ENCODE measurements around the gene ATP10B. TPM values are rescaled to one million over a fixed set of nuclear protein-coding genes. Genes with fewer than 3 reads are reported as not detected.

The ATP10B gene
- total and polyA plus RNA-seq, 4 donors = 0.08 to 7.2 (median 0.53) TPM

GRCh38 chr5:160525471-160526261 is 326.3 kb downstream of the ATP10B start:
- DNase-seq (no peak), ATAC-seq (ENCODE audit: insufficient read depth, low FRiP score) (no peak)
- no peak overlapping the region for H3K27ac ChIP-seq (ENCODE audit: low read depth in 1 of 2, low read length in 1 of 2)
- WGBS, 2 donors = 78 to 89% methylated on average over 3 of the region's 3 CpGs
- no peaks in the 10 kb centered on the region for H3K27me3 ChIP-seq (ENCODE audit: control insufficient read depth in 3 of 3, insufficient read depth in 3 of 3, low read length in 2 of 3)
- no peak for TF ChIP-seq CTCF (IDR thresholded peaks at IDR 0.05; ENCODE audit: control extremely low read depth, extremely low read depth)
- no peak overlapping the region for H3K9ac ChIP-seq (ENCODE audit: insufficient read depth in 1 of 2, low read length in 2 of 2)
- H3K9me3 ChIP-seq (ENCODE audit: control insufficient read depth in 4 of 4, insufficient read depth in 3 of 4, low read length in 3 of 4) = no peaks in the 10 kb centered on the region
- H3K4me3 ChIP-seq = no peak overlapping the region
- no peaks in the 10 kb centered on the region for H3K36me3 ChIP-seq (ENCODE audit: control insufficient read depth in 4 of 4, insufficient read depth in 4 of 4, low read length in 4 of 4)
- H3K4me1 ChIP-seq (ENCODE audit: control insufficient read depth in 5 of 5, insufficient read depth in 5 of 5, low read length in 5 of 5) = no peaks in the 10 kb centered on the region

GRCh38 chr5:160524827-160525226 is 327.2 kb downstream of the ATP10B start:
- no peaks in the 10 kb centered on the region for H3K4me1 ChIP-seq (ENCODE audit: control insufficient read depth in 5 of 5, insufficient read depth in 5 of 5, low read length in 5 of 5)
- H3K36me3 ChIP-seq (ENCODE audit: control insufficient read depth in 4 of 4, insufficient read depth in 4 of 4, low read length in 4 of 4) = no peaks in the 10 kb centered on the region
- no peak overlapping the region for H3K4me3 ChIP-seq
- no peaks in the 10 kb centered on the region for H3K27me3 ChIP-seq (ENCODE audit: control insufficient read depth in 3 of 3, insufficient read depth in 3 of 3, low read length in 2 of 3)
- DNase-seq = no peak
- ATAC-seq (ENCODE audit: insufficient read depth, low FRiP score) = no peak
- no peak overlapping the region for H3K27ac ChIP-seq (ENCODE audit: low read depth in 1 of 2, low read length in 1 of 2)
- no peak for TF ChIP-seq CTCF (IDR thresholded peaks at IDR 0.05; ENCODE audit: control extremely low read depth, extremely low read depth)
- H3K9ac ChIP-seq (ENCODE audit: insufficient read depth in 1 of 2, low read length in 2 of 2) = no peak overlapping the region
- WGBS, 2 donors = 88 to 90% methylated on average over 1 of the region's 1 CpG
- no peaks in the 10 kb centered on the region for H3K9me3 ChIP-seq (ENCODE audit: control insufficient read depth in 4 of 4, insufficient read depth in 3 of 4, low read length in 3 of 4)

- 80 to 91% methylated on average over 4 of the region's 4 CpGs for WGBS, 2 donors
These were observed 328.4 kb downstream of the ATP10B start for GRCh38 chr5:160523502-160524163.

More at GRCh38 chr5:160523502-160524163, 328.4 kb downstream of the ATP10B start:
- no peak for TF ChIP-seq CTCF (IDR thresholded peaks at IDR 0.05; ENCODE audit: control extremely low read depth, extremely low read depth)
- no peak overlapping the region for H3K4me3 ChIP-seq
- no peaks in the 10 kb centered on the region for H3K36me3 ChIP-seq (ENCODE audit: control insufficient read depth in 4 of 4, insufficient read depth in 4 of 4, low read length in 4 of 4)
- DNase-seq = no peak
- no peak for ATAC-seq (ENCODE audit: insufficient read depth, low FRiP score)
- no peak overlapping the region for H3K9ac ChIP-seq (ENCODE audit: insufficient read depth in 1 of 2, low read length in 2 of 2)
- H3K4me1 ChIP-seq (ENCODE audit: control insufficient read depth in 5 of 5, insufficient read depth in 5 of 5, low read length in 5 of 5) = no peaks in the 10 kb centered on the region
- H3K9me3 ChIP-seq (ENCODE audit: control insufficient read depth in 4 of 4, insufficient read depth in 3 of 4, low read length in 3 of 4) = no peaks in the 10 kb centered on the region
- no peak overlapping the region for H3K27ac ChIP-seq (ENCODE audit: low read depth in 1 of 2, low read length in 1 of 2)
- H3K27me3 ChIP-seq (ENCODE audit: control insufficient read depth in 3 of 3, insufficient read depth in 3 of 3, low read length in 2 of 3) = no peaks in the 10 kb centered on the region
